Activated naive CD8-positive, alpha-beta T cell treated with anti-CD3 and anti-CD28 coated beads for 36 hours (primary cell): ENCODE data around the gene PLCD1. TPM values are rescaled to one million over a fixed set of nuclear protein-coding genes. Genes with fewer than 3 reads are reported as not detected.

Source experiments
- DNase-seq: peaks from one replicate; pipeline ENCODE4 v3.0.0; 2021
- H3K27ac Mint-ChIP-seq: one replicate; pipeline ENCODE4 v1.8.0; 2022; ENCODE audit warnings: mild to moderate bottlenecking, moderate library complexity, mixed read lengths
- H3K27me3 Mint-ChIP-seq: one replicate; pipeline ENCODE4 v1.8.0; 2022; ENCODE audit warnings: mild to moderate bottlenecking, mixed read lengths
- H3K36me3 Mint-ChIP-seq: one replicate; pipeline ENCODE4 v1.8.0; 2021; ENCODE audit warnings: mild to moderate bottlenecking, mixed read lengths
- H3K4me1 Mint-ChIP-seq: one replicate; pipeline ENCODE4 v1.8.0; 2021; ENCODE audit warnings: mixed read lengths
- H3K4me3 Mint-ChIP-seq: one replicate; pipeline ENCODE4 v1.8.0; 2022; ENCODE audit warnings: mild to moderate bottlenecking, moderate library complexity, mixed read lengths
- H3K9me3 Mint-ChIP-seq: one replicate; pipeline ENCODE4 v1.8.0; 2022; ENCODE audit warnings: mixed read lengths
- total RNA-seq, 2 experiments: library from RNA; stranded (reverse); gene quantifications; one replicate each; pipeline ENCODE4 v1.2.3, GENCODE V29; 2021

Gene PLCD1
- total RNA-seq, 2 experiments from 2014 or later, result 5.7 to 9.1 TPM

- Mint-ChIP-seq H3K36me3 (no peaks in the 10 kb centered on the region), H3K9me3 (no peaks in the 10 kb centered on the region), H3K4me3 (peak overlapping the region; percentile 15), H3K27ac (no peak overlapping the region), H3K4me1 (peaks cover 19% of the 10 kb centered on the region), H3K27me3 (peaks cover 38% of the 10 kb centered on the region)
- DNase-seq, result no peak
These were observed 651 bp downstream of the PLCD1 start for GRCh38 chr3:38028621-38029361.

GRCh38 chr3:38027466-38028465, 1.7 kb downstream of the PLCD1 start:
- Mint-ChIP-seq H3K4me1 (peaks cover 25% of the 10 kb centered on the region), H3K27ac (no peak overlapping the region), H3K9me3 (no peaks in the 10 kb centered on the region), H3K4me3 (no peak overlapping the region), H3K27me3 (peaks cover 32% of the 10 kb centered on the region), H3K36me3 (no peaks in the 10 kb centered on the region)
- no peak for DNase-seq

- no peaks in the 10 kb centered on the region for H3K36me3 Mint-ChIP-seq
- no peaks in the 10 kb centered on the region for H3K9me3 Mint-ChIP-seq
- peaks cover 25% of the 10 kb centered on the region for H3K4me1 Mint-ChIP-seq
These were observed 2.6 kb downstream of the PLCD1 start for GRCh38 chr3:38026856-38027255.

GRCh38 chr3:38022896-38023709, 6.3 kb downstream of the PLCD1 start:
- Mint-ChIP-seq H3K4me1 (peaks cover 18% of the 10 kb centered on the region), H3K4me3 (no peak overlapping the region), H3K27me3 (peaks cover 6% of the 10 kb centered on the region), H3K27ac (no peak overlapping the region), H3K36me3 (peaks cover 3% of the 10 kb centered on the region), H3K9me3 (no peaks in the 10 kb centered on the region)
- DNase-seq, result no peak

More at GRCh38 chr3:38026856-38027255, 2.6 kb downstream of the PLCD1 start:
- no peak overlapping the region for H3K4me3 Mint-ChIP-seq
- no peak for DNase-seq
- no peak overlapping the region for H3K27ac Mint-ChIP-seq
- peaks cover 29% of the 10 kb centered on the region for H3K27me3 Mint-ChIP-seq

GRCh38 chr3:38022301-38022700, 7.1 kb downstream of the PLCD1 start:
- DNase-seq, result no peak
- Mint-ChIP-seq H3K27ac (no peak overlapping the region), H3K27me3 (no peaks in the 10 kb centered on the region), H3K4me3 (no peak overlapping the region), H3K4me1 (peaks cover 18% of the 10 kb centered on the region), H3K9me3 (no peaks in the 10 kb centered on the region), H3K36me3 (peaks cover 3% of the 10 kb centered on the region)

- peaks cover 18% of the 10 kb centered on the region for H3K4me1 Mint-ChIP-seq
- peaks cover 3% of the 10 kb centered on the region for H3K9me3 Mint-ChIP-seq
- H3K27ac Mint-ChIP-seq, result no peak overlapping the region
- DNase-seq, result no peak
- H3K36me3 Mint-ChIP-seq, result peaks cover 11% of the 10 kb centered on the region
- no peak overlapping the region for H3K4me3 Mint-ChIP-seq
- no peaks in the 10 kb centered on the region for H3K27me3 Mint-ChIP-seq
These were observed 8.2 kb downstream of the PLCD1 start for GRCh38 chr3:38021196-38021595.

- DNase-seq, result no peak
- Mint-ChIP-seq H3K4me3 (no peak overlapping the region), H3K9me3 (peaks cover 7% of the 10 kb centered on the region), H3K4me1 (peaks cover 12% of the 10 kb centered on the region), H3K36me3 (peaks cover 15% of the 10 kb centered on the region), H3K27ac (no peak overlapping the region), H3K27me3 (no peaks in the 10 kb centered on the region)
These were observed 9.1 kb downstream of the PLCD1 start for GRCh38 chr3:38020342-38020726.

- no peaks in the 10 kb centered on the region for H3K27me3 Mint-ChIP-seq
- no peak overlapping the region for H3K4me3 Mint-ChIP-seq
- peaks cover 11% of the 10 kb centered on the region for H3K4me1 Mint-ChIP-seq
- peaks cover 19% of the 10 kb centered on the region for H3K36me3 Mint-ChIP-seq
- no peak for DNase-seq
- H3K9me3 Mint-ChIP-seq, result peaks cover 7% of the 10 kb centered on the region
- no peak overlapping the region for H3K27ac Mint-ChIP-seq
These were observed 9.6 kb downstream of the PLCD1 start for GRCh38 chr3:38019658-38020341.

GRCh38 chr3:38018296-38019266, 10.9 kb downstream of the PLCD1 start:
- Mint-ChIP-seq H3K36me3 (peaks cover 19% of the 10 kb centered on the region), H3K4me3 (no peak overlapping the region), H3K9me3 (peaks cover 7% of the 10 kb centered on the region), H3K27me3 (no peaks in the 10 kb centered on the region), H3K27ac (no peak overlapping the region), H3K4me1 (peaks cover 4% of the 10 kb centered on the region)
- DNase-seq, result no peak

GRCh38 chr3:38017445-38018295, 11.8 kb downstream of the PLCD1 start:
- peaks cover 19% of the 10 kb centered on the region for H3K36me3 Mint-ChIP-seq
- H3K4me1 Mint-ChIP-seq, result no peaks in the 10 kb centered on the region
- no peaks in the 10 kb centered on the region for H3K27me3 Mint-ChIP-seq
- peaks cover 7% of the 10 kb centered on the region for H3K9me3 Mint-ChIP-seq
- no peak overlapping the region for H3K27ac Mint-ChIP-seq
- no peak overlapping the region for H3K4me3 Mint-ChIP-seq
- DNase-seq, result no peak

- Mint-ChIP-seq H3K27ac (no peak overlapping the region), H3K4me1 (no peaks in the 10 kb centered on the region), H3K9me3 (peaks cover 7% of the 10 kb centered on the region), H3K4me3 (no peak overlapping the region), H3K36me3 (peaks cover 19% of the 10 kb centered on the region), H3K27me3 (no peaks in the 10 kb centered on the region)
- DNase-seq, result no peak
These were observed 12.5 kb downstream of the PLCD1 start for GRCh38 chr3:38016847-38017444.

- no peak overlapping the region for H3K4me3 Mint-ChIP-seq
- no peaks in the 10 kb centered on the region for H3K27me3 Mint-ChIP-seq
- H3K4me1 Mint-ChIP-seq, result no peaks in the 10 kb centered on the region
- no peak for DNase-seq
- H3K27ac Mint-ChIP-seq, result no peak overlapping the region
- peaks cover 19% of the 10 kb centered on the region for H3K36me3 Mint-ChIP-seq
- peaks cover 7% of the 10 kb centered on the region for H3K9me3 Mint-ChIP-seq
These were observed 13.0 kb downstream of the PLCD1 start for GRCh38 chr3:38016410-38016809.
